Esophagus mucosa (tissue), 1 donor: Measurements from ENCODE around the gene ISOC2. TPM values are rescaled to one million over a fixed set of nuclear protein-coding genes. Genes with fewer than 3 reads are reported as not detected.

Source experiments
- ATAC-seq: fragments of 200-7000 bp; cut with Tn5 transposase; one replicate; pipeline ENCODE4 v1.9.1; 2020
- total RNA-seq: library from RNA; stranded (reverse); gene quantifications from one replicate; pipeline ENCODE4 v1.2.4, GENCODE V29; 2023
- donor health status: DM: yes; HTN: yes; CAD: no.

The ISOC2 gene
- total RNA-seq, 1 donor from 2014 or later = 41.9 TPM

GRCh38 chr19:55489711-55490477 is 28.5 kb upstream of the ISOC2 start:
- ATAC-seq = no peak

- no peak for ATAC-seq
Measured at GRCh38 chr19:55488986-55489710, 27.7 kb upstream of the ISOC2 start.

DNA sequence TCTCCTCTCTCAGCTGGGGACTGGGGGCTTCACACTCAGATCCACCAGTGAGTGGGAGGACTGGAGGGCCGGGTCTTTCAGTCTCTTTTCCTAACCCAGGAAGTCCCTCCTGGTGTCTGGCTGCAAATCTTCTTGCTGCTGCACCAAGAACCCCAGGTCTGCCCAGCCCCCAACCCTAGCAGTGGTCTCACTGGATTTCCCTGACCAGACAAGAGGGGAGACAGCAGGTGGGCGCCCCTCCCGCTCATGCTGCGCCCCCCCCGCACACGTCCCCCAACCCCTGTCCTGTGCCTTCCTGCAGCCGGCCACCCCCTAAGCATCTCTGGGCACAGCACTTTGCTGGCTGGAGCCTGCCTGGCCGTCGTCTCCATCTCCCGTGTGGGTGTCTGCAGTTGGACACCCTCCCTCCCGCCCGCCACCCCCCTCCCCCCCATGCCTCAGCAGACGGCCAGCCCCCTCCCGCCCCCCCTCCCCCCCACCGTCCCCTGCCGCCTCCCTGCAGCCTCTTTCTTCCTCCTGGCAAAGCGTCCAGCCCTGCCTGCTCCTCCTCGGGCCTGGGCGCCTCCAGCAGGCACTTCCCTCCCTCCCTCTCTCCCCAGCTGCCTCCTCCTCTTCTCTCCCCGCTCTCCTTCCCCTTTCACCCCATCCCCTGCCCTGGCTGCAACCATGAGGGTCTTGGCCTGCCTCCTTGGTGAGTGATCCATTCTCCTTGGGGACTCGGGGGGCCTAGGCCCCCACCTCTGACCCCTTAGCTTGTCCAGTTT is 26.7 kb upstream of the ISOC2 start, which contains the start of gene SSC5D:
SSC5D (plus strand) TSS at position 513 of the 764 bp plus-strand sequence; CDS start at position 667, 154 bp downstream.
- ATAC-seq = no peak

DNA sequence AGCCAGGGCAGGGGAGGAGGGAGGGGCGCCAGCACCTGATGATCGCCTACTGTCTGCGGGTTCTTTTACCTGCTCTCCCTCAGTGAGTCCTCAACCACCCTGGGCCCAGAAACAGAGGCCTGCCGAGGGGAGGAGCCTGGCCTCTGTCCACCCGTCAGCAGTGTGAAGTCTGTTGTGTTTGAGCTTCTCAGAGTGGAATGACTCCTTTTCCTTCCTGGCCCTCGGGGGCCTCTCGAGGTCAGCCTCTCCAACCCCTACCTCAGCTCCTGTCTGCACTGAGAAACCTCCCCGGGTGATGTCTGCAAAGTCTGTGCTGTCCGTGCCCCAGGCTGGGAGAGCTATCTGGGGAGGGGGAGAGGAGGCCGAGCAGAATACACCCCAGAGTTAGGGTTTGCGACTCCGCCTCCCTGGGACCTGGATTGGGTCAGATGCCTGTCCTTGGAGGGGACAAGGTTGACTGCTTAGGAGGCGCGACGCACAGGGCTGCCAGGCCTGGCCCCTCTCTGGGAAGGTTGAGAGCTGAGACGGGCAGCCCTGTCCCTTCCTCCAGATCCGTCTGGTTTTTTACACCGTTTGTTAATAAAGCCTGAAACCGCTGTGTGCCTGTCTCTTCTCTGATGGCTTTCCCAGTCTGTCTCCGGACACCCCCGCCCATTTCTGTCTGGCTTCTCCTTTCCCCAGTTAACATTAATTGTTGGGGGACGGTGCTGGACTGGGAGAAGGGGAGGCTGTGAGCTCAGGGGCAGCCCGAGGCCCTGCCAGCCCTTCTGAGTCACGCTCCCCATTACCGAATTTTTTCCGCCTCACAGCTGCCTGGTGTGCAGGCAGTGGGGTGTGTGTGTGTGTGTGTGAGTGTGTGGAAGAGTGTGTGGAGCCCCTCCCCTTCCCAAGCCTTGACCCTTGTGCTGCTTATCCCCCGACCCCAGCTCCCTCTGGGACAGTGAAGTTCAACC is 25.8 kb upstream of the ISOC2 start:
- peak; percentile 40 for ATAC-seq

DNA sequence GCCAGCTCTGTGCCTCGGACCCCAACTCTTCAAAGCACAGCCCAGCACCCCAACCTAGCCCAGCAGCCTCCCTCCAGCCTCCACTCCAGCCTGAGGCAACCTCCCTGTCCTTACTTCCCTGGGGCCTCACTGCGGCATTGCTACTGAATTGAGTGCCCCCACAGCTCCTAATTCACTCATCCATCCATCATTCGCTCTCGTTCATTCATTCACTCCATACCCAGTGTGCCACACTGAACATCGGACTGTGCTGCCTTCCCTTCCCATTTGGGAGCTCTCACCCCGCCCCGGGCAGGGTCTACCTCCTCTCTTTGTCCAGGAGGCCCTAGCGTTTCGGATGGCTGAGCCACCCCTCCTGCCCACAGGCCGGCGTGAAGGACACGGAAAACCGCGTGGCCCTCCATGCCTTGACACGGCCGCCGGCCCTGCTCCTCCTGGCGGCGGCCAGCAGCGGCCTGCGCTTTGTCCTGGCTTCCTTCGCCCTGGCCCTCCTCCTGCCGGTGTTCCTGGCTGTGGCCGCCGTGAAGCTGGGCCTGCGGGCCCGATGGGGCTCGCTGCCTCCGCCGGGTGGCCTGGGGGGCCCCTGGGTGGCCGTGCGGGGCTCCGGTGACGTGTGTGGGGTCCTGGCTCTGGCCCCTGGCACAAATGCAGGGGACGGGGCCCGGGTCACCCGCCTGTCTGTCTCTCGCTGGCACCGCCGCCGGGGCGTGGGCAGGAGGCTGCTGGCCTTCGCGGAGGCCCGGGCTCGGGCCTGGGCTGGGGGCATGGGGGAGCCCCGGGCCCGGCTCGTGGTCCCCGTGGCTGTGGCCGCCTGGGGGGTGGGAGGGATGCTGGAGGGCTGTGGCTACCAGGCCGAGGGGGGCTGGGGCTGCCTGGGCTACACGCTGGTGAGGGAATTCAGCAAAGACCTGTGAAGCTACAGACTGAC is 24.9 kb upstream of the ISOC2 start:
- no peak for ATAC-seq

GRCh38 chr19:55485439-55486011 is 24.1 kb upstream of the ISOC2 start:
- no peak for ATAC-seq

DNA sequence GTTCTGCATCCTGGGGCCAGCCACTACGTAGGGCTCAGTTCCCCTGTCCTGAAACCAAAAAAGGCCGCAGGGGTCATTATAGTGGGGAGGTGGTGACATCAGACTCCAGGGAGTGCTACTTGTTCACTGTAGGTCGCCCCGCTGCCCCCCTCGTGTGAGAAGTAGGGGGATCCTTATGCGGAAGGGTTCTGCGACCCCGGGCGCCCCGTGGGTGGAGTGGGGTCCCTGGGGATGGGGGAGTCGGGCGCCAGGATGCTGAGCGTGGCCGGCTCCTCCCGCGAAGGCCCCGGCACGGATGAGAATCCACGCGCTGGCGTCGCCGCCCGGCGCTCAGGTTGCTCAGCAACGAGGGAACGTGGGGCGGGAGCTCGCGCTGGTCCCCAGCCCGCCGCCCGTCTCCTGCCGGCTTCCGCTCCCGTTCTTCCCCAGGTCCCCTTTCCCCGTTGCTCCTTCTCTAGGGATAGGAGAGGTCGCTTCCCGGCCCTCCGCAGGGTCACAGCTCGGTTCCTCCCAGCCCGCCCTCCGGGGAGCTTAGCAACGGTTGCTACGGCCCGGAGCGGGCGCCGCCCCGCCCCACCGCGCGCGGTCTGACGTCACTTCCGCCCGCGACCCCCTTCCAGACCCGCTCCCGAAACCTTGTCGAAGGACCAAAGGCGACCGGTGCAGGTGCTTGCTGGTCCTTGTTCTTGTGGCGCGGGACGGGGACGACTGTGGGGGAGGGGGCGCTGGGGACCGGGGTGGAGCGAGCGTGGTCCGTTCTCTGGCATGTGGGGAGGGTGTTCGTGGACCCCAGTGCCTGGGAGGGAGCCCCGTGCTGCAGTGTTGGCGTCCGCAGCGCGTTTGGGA is 23.4 kb upstream of the ISOC2 start, which contains the start of gene NAT14:
NAT14 (plus strand) TSS at position 596 of the 846 bp plus-strand sequence. CDS start 521 bp downstream, outside the sequence.
- ATAC-seq = peak; percentile 20

GRCh38 chr19:55483706-55484592 is 22.5 kb upstream of the ISOC2 start:
- no peak for ATAC-seq

DNA sequence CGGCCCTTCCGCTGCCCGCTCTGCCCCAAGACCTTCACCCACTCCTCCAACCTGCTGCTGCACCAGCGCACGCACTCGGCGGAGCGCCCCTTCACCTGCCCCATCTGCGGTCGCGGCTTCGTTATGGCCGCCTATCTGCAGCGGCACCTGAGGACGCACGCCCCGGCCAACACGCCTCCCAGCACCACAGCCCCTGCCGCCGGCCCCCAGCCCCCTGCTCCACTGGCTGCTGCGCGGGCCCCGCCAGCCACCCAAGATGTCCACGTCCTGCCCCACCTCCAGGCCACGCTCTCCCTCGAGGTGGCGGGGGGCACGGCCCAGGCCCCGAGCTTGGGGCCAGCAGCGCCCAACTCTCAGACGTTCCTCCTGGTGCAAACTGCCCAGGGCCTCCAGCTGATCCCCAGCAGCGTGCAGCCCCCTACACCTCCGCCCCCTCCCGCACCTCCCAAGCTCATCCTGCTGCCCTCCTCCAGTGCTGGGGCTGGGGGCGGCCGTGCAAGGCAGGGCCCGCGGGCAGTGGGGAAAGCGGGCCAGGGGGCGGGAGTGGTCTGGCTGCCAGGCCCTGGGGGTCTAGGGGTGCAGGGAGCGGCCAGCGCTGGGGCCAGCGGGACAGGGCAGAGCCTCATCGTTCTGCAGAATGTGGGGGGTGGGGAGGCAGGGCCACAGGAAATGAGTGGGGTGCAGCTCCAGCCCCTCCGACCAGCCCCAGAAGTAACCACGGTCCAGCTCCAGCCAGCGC is 21.7 kb upstream of the ISOC2 start:
- no peak for ATAC-seq

DNA sequence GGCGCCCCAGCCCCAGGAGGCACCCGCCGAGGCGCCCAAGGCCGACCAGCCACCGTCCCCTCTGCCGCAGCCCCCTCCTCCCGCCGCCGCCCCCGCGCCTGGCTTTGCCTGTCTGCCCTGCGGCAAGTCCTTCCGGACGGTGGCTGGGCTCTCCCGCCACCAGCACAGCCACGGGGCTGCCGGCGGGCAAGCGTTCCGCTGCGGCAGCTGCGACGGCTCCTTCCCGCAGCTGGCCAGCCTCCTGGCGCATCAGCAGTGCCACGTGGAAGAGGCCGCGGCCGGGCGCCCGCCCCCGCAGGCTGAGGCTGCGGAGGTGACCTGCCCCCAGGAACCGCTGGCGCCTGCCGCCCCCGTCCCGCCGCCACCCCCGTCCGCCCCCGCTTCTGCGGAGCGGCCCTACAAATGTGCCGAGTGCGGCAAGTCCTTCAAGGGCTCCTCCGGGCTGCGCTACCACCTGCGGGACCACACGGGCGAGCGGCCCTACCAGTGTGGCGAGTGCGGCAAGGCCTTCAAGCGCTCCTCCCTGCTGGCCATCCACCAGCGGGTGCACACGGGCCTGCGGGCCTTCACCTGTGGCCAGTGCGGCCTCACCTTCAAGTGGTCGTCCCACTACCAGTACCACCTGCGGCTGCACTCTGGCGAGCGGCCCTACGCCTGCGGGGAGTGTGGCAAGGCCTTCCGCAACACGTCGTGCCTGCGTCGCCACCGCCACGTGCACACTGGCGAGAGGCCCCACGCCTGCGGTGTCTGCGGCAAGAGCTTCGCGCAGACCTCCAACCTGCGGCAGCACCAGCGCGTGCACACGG is 20.9 kb upstream of the ISOC2 start:
- no peak for ATAC-seq

- ATAC-seq = no peak
Measured at GRCh38 chr19:55481794-55482155, 20.3 kb upstream of the ISOC2 start.

- ATAC-seq = no peak
Measured at GRCh38 chr19:55481148-55481793, 19.8 kb upstream of the ISOC2 start.

DNA sequence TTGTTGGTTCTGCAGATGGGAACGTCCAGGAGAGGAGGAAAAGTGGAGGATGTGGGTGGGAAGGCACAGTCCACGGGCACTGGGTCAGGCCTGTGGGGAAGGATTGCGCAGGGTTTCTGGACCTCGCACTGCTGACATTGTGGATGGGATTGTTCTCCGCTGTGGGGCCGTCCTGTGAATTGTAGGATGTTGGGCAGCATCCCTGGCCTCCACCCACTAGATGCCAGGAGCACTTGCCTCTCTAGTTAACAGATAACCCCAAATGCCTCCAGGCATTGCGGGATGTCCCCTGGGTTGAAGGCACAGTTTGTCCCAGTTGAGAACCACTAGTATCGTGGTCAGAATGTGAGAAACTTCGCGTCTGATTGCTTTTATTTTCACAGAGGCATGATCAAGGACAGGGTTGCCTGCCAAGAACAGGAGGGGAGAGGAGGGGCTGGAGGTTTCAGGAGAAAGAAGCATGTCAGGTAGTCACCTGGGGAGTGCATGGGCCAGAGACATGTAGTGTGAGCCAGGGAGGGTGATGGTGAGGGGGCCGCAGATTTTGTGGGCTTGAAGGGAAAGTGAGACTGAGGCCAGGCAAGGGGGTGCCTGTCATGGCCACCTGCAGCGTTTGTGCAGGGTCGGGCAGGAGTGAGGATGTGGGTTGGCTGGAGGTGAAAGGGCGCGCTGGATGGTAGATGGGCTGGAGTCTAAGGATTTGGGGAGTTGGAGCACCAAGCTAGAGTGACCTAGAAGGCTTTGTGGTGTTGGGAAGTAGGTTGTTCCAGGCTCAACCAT is 18.2 kb upstream of the ISOC2 start:
- ATAC-seq = no peak

DNA sequence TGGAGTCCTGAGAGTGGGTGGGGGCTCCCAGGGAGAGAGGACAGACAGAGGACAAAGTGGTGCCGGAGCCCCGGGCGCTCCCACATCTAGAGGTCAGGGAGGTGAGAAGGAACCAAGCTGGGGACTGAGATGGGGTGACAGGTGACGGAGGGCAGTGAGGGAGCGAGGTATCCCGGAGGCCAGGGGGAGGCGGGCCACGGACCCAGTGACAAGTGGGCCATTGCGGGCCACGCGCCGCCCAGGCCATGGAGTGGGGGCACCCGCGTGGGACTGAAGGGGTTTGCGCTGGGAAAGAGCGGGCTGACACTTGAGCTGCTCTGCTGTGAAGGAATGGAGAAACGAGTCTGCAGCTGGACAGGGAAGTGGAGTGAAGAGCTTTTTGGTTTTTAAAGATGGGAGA is 17.6 kb upstream of the ISOC2 start:
- ATAC-seq = no peak

DNA sequence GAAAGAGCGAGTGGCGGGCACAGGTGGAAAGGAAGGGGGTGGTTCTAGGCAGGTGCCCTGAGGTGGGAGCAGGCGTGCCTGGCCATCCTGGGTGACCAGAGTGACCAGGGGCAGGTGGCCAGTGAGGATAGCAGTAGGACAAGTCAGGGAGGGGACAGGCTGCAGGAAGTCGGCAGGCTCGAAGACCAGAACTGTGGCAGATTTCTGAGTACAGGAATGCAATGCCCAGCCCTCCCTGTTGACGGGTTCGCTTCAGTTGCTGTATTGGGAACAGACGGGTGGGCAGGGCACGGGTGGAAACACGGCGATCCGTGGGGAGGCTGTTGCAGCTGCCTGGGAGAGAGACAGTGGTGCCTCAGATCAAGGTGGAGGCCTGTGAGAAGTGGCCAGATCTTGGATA is 16.9 kb upstream of the ISOC2 start:
- no peak for ATAC-seq
